IMR-90 (cell line): Measurements from ENCODE around the gene RAB40C. TPM values are rescaled to one million over a fixed set of nuclear protein-coding genes. Genes with fewer than 3 reads are reported as not detected.
A peak's percentile ranks its signal among the peaks of the same experiment; 100 is the strongest.

ENCODE experiments used
- ATAC-seq: fragments of 200-7000 bp; cut with Tn5 transposase; 2 replicates; pipeline ENCODE4 v1.9.1; 2020; ENCODE audit warnings: low read depth, mild to moderate bottlenecking, moderate library complexity
- BruUV-seq: library from RNA; stranded (reverse); fragments of 400-500 nt; replicated peaks from 2 replicates; lab custom pipeline; 2021; lab: Mats Ljungman, UMichigan
- CTCF ChIA-PET: fragments of 300-600 bp; formaldehyde crosslinking; extraction: SDS; loops from one replicate; lab custom pipeline; 2021; ENCODE audit warnings: antibody characterized with exemption; lab: Yijun Ruan, JAX
- POLR2A ChIA-PET: fragments of 300-600 bp; sonication (Branson Sonifier 250); formaldehyde crosslinking; loops from one replicate; lab custom pipeline; 2022; ENCODE audit warnings: antibody characterized with exemption; ENCODE audit not compliant: unreplicated experiment; lab: Charles Lee
- DNase-seq: peaks from one replicate; pipeline ENCODE4 v3.0.0; 2013
- H2AFZ ChIP-seq: replicated peaks from 2 replicates; pipeline ENCODE3; 2013; ENCODE audit warnings: low read length, mild to moderate bottlenecking; ENCODE audit not compliant: poor library complexity
- H2AK5ac ChIP-seq: 2 replicates; pipeline ENCODE4 v1.6.1; 2013; ENCODE audit warnings: low read depth, low read length, inconsistent platforms
- H2AK9ac ChIP-seq: replicated peaks from 2 replicates; pipeline ENCODE3; 2013; ENCODE audit warnings: mild to moderate bottlenecking, low read depth, low read length, moderate library complexity; ENCODE audit not compliant: poor library complexity
- H2BK120ac ChIP-seq: 2 replicates; pipeline ENCODE4 v1.6.1; 2013; ENCODE audit warnings: low read depth, low read length, inconsistent platforms
- H2BK15ac ChIP-seq: 3 replicates; pipeline ENCODE4 v1.6.1; 2013; ENCODE audit warnings: low read depth, low read length, inconsistent platforms
- H2BK20ac ChIP-seq: 2 replicates; pipeline ENCODE4 v1.6.1; 2013; ENCODE audit warnings: low read depth, mild to moderate bottlenecking, inconsistent platforms, low read length, moderate library complexity
- H2BK5ac ChIP-seq: 2 replicates; pipeline ENCODE4 v1.6.1; 2013; ENCODE audit warnings: mild to moderate bottlenecking, low read depth, low read length, inconsistent platforms; ENCODE audit not compliant: poor library complexity, severe bottlenecking
- H3K14ac ChIP-seq: replicated peaks from 2 replicates; pipeline ENCODE4 v1.6.1; 2013; ENCODE audit warnings: low read depth, low read length, inconsistent platforms
- H3K18ac ChIP-seq: 2 replicates; pipeline ENCODE4 v1.6.1; 2013; ENCODE audit warnings: low read depth, low read length, control low read depth
- H3K23ac ChIP-seq: 2 replicates; pipeline ENCODE4 v1.6.1; 2013; ENCODE audit warnings: low read depth, low read length, inconsistent platforms
- H3K27ac ChIP-seq: 2 replicates; pipeline ENCODE4 v1.5.1; 2013; ENCODE audit warnings: mild to moderate bottlenecking, control low read depth, low read length; ENCODE audit not compliant: insufficient read depth
- H3K27me3 ChIP-seq: 2 replicates; pipeline ENCODE4 v1.6.1; 2013; ENCODE audit warnings: low read length; ENCODE audit not compliant: control insufficient read depth, insufficient read depth
- H3K36me3 ChIP-seq: 2 replicates; pipeline ENCODE4 v1.6.1; 2013; ENCODE audit warnings: low read length, mixed read lengths; ENCODE audit not compliant: control insufficient read depth, insufficient read depth
- H3K4ac ChIP-seq: 2 replicates; pipeline ENCODE4 v1.6.1; 2013; ENCODE audit warnings: low read depth, low read length, inconsistent platforms
- H3K4me1 ChIP-seq: 2 replicates; pipeline ENCODE4 v1.6.1; 2013; ENCODE audit warnings: low read length, mixed read lengths; ENCODE audit not compliant: control insufficient read depth, insufficient read depth
- H3K4me2 ChIP-seq: 2 replicates; pipeline ENCODE4 v1.6.1; 2013; ENCODE audit warnings: low read depth, mild to moderate bottlenecking, control low read depth, low read length, moderate library complexity
- H3K4me3 ChIP-seq: 2 replicates; pipeline ENCODE4 v1.5.1; 2013; ENCODE audit warnings: low read depth, mild to moderate bottlenecking, control low read depth, low read length, moderate library complexity; ENCODE audit not compliant: insufficient read depth
- H3K56ac ChIP-seq: 2 replicates; pipeline ENCODE4 v1.6.1; 2013; ENCODE audit warnings: low read length, inconsistent platforms; ENCODE audit not compliant: insufficient read depth; ENCODE audit errors: extremely low read depth
- H3K79me1 ChIP-seq, 2 experiments: 2 replicates each; pipeline ENCODE4 v1.6.1; 2013; ENCODE audit warnings: low read length in 2 of 2, inconsistent platforms in 1 of 2, low read depth in 1 of 2
- H3K9ac ChIP-seq: 2 replicates; pipeline ENCODE4 v1.6.1; 2013; ENCODE audit warnings: low read depth, low read length, control low read depth
- H3K9me1 ChIP-seq: 2 replicates; pipeline ENCODE4 v1.6.1; 2013; ENCODE audit warnings: low read length, inconsistent platforms; ENCODE audit not compliant: insufficient read depth
- H3K9me3 ChIP-seq: 2 replicates; pipeline ENCODE4 v1.6.1; 2013; ENCODE audit warnings: low read length; ENCODE audit not compliant: control insufficient read depth, insufficient read depth
- H4K20me1 ChIP-seq: 2 replicates; pipeline ENCODE4 v1.6.1; 2013; ENCODE audit warnings: low read length, inconsistent platforms; ENCODE audit not compliant: insufficient read depth
- H4K5ac ChIP-seq: 2 replicates; pipeline ENCODE4 v1.6.1; 2013; ENCODE audit warnings: mild to moderate bottlenecking, low read depth, low read length, control low read depth
- H4K8ac ChIP-seq, 2 experiments: 2 replicates each; pipeline ENCODE4 v1.6.1; 2013; ENCODE audit warnings: low read depth in 2 of 2, low read length in 2 of 2, control low read depth in 1 of 2, inconsistent platforms in 1 of 2
- H4K91ac ChIP-seq: 2 replicates; pipeline ENCODE4 v1.6.1; 2013; ENCODE audit warnings: low read depth, low read length, inconsistent platforms; ENCODE audit not compliant: insufficient read depth
- BHLHE40 ChIP-seq: fragments of 150-350 bp; IDR thresholded peaks from 2 replicates; pipeline ENCODE4 v1.6.1; 2016; ENCODE audit warnings: mild to moderate bottlenecking, low read depth, low read length
- CEBPB ChIP-seq: IDR thresholded peaks from 2 replicates; pipeline ENCODE4 v1.6.1; 2012; ENCODE audit warnings: low read depth, low read length, improper control_type of control experiment
- CTCF ChIP-seq: conservative IDR thresholded peaks from 2 replicates; pipeline ENCODE4 v1.5.1; 2012; ENCODE audit warnings: mild to moderate bottlenecking, low read depth, low read length, improper control_type of control experiment
- MAFK ChIP-seq: IDR thresholded peaks from 2 replicates; pipeline ENCODE4 v1.6.1; 2012; ENCODE audit warnings: low read depth, low read length, improper control_type of control experiment
- MXI1 ChIP-seq: IDR thresholded peaks from 2 replicates; pipeline ENCODE4 v1.6.1; 2012; ENCODE audit warnings: low read depth, mild to moderate bottlenecking, low read length, moderate library complexity, borderline replicate concordance
- NFE2L2 ChIP-seq: fragments of 150-350 bp; IDR thresholded peaks from 2 replicates; pipeline ENCODE4 v1.6.1; 2016; ENCODE audit warnings: low read depth, mild to moderate bottlenecking, low read length
- RCOR1 ChIP-seq: IDR thresholded peaks from 2 replicates; pipeline ENCODE4 v1.6.1; 2012; ENCODE audit warnings: mild to moderate bottlenecking, low read length, improper control_type of control experiment; ENCODE audit not compliant: insufficient replicate concordance
- RFX5 ChIP-seq: IDR thresholded peaks from 2 replicates; pipeline ENCODE4 v1.8.0; 2012; ENCODE audit warnings: low read depth, mild to moderate bottlenecking, low read length, moderate library complexity
- SMC3 ChIP-seq: fragments of 150-350 bp; IDR thresholded peaks from 2 replicates; pipeline ENCODE4 v1.6.1; 2016; ENCODE audit warnings: low read depth, mild to moderate bottlenecking, antibody characterized with exemption, low read length, moderate library complexity
- WGBS, 2 experiments: methylation state at CpG; one replicate each; pipeline versions ENCODE4 v1.1.5 to v1.1.7; 2013; ENCODE audit warnings: missing lambda C conversion rate in 2 of 2; ENCODE audit not compliant: insufficient read length in 1 of 2; ENCODE audit errors: extremely low coverage in 2 of 2; 5-methylcytosine and 5-hydroxymethylcytosine counted together
- dilution Hi-C: fragments of 300-500 bp; cut with HindIII; formaldehyde crosslinking; loops from one replicate; pipeline ENCODE4 v1.14.3; 2018; ENCODE audit warnings: low sequenced_read_pairs; ENCODE audit not compliant: unreplicated experiment
- in situ Hi-C: fragments of 300-500 bp; cut with MboI; formaldehyde crosslinking; loops from 3 replicates; pipeline ENCODE4 v1.14.3; 2019; ENCODE audit warnings: low sequenced_read_pairs, inconsistent platforms, mixed read lengths
- intact Hi-C: fragments of 100-400 bp; cut with micrococcal nuclease; formaldehyde crosslinking; loops from 2 replicates; pipeline ENCODE4 v1.10.0; 2022
- polyA plus RNA-seq, 3 experiments: library from polyadenylated mRNA; depleted of rRNA; stranded (reverse); fragments of >200 nt; gene quantifications; 2 replicates each; pipeline ENCODE4 v1.2.3, GENCODE V29; 2012; ENCODE audit warnings: low replicate concordance in 1 of 3
- total RNA-seq: library from RNA; depleted of rRNA; stranded (reverse); fragments of >200 nt; gene quantifications from 2 replicates; pipeline ENCODE4 v1.2.3, GENCODE V29; 2012
- TF ChIP-seq, protein P1 (sequence below): fragments of 150-350 bp; IDR thresholded peaks from 2 replicates; pipeline ENCODE4 v1.6.1; 2016; ENCODE audit warnings: low read depth, mild to moderate bottlenecking, low read length, moderate library complexity, borderline replicate concordance

The RAB40C gene
- total and polyA plus RNA-seq, 2 of the 4 experiments (the other 2 are of a cell fraction) = 6.8 to 13.7 TPM

- 88% methylated on average over 8 of the region's 15 CpGs; no CpG with 5 or more reads in 1 of the 2 experiments for WGBS, 2 experiments
- POLR2A ChIA-PET = no interaction called here
These were observed 48.2 kb downstream of the RAB40C start for GRCh38 chr16:638034-638543.

More at GRCh38 chr16:638034-638543, 48.2 kb downstream of the RAB40C start:
- Histone ChIP-seq H3K79me1 (peaks cover 0 to 34% of the 10 kb centered on the region in 2 experiments; a peak in 2 of 4 replicates), H2BK120ac (no peak overlapping the region), H3K27ac (no peak overlapping the region), H4K5ac (no peak overlapping the region), H4K8ac (no peak overlapping the region), H3K14ac (no peak overlapping the region), H3K36me3 (peaks cover 9% of the 10 kb centered on the region; the same call in 1 of the 2 replicates), H3K27me3 (no peaks in the 10 kb centered on the region), H3K4ac (no peak overlapping the region), H4K20me1 (peaks cover 4% of the 10 kb centered on the region), H3K9me1 (peaks cover 8% of the 10 kb centered on the region; the same call in 1 of the 2 replicates), H4K91ac (no peak overlapping the region), H3K4me3 (no peak overlapping the region), H3K4me1 (peaks cover 18% of the 10 kb centered on the region), H2BK20ac (no peak overlapping the region), H3K18ac (no peak overlapping the region), H3K56ac (no peak overlapping the region), H2AK5ac (0 out of 2 replicates have a peak overlapping the region, but pooled peaks have one; percentile 69), H2BK15ac (no peak overlapping the region), H2BK5ac (no peak overlapping the region), H2AFZ (peak overlapping the region; percentile 93), H3K4me2 (no peak overlapping the region), H3K23ac (no peak overlapping the region), H2AK9ac (peak overlapping the region; percentile 28), H3K9ac (no peak overlapping the region), H3K9me3 (no peaks in the 10 kb centered on the region)
- intact Hi-C loops (loop anchor here (5.0 kb wide), 1 partner anchor 111 kb away; the partner anchor contains the start of gene CAPN15), dilution Hi-C loops (no loop called here), in situ Hi-C loops (no loop called here)
- BruUV-seq = no TSS peak
- DNase-seq (no peak), ATAC-seq (no peak)
- TF ChIP-seq RFX5 = no peak
- TF ChIP-seq BHLHE40 = no peak
- no peak for TF ChIP-seq SMC3
- TF ChIP-seq RCOR1 = no peak
- TF ChIP-seq, protein P1, sequence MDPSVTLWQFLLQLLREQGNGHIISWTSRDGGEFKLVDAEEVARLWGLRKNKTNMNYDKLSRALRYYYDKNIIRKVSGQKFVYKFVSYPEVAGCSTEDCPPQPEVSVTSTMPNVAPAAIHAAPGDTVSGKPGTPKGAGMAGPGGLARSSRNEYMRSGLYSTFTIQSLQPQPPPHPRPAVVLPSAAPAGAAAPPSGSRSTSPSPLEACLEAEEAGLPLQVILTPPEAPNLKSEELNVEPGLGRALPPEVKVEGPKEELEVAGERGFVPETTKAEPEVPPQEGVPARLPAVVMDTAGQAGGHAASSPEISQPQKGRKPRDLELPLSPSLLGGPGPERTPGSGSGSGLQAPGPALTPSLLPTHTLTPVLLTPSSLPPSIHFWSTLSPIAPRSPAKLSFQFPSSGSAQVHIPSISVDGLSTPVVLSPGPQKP = no peak
- no peak for TF ChIP-seq NFE2L2
- no peak for TF ChIP-seq CTCF
- TF ChIP-seq MAFK = no peak
- TF ChIP-seq CEBPB = no peak
- no peak for TF ChIP-seq MXI1
- CTCF ChIA-PET = no interaction called here
